PC-3 (cell line): ENCODE measurements around the gene SLC13A4.

Source experiments
- EZH2phosphoT487 ChIP-seq: fragments of 300-600 bp; sonication (generic); IDR thresholded peaks from 2 replicates; pipeline ENCODE4 v1.6.1; 2018; ENCODE audit warnings: mild to moderate bottlenecking, antibody characterized with exemption, low read length, borderline replicate concordance
- TF ChIP-seq, protein P1 (sequence below): fragments of 300-600 bp; sonication (generic); conservative IDR thresholded peaks from 2 replicates; pipeline ENCODE4 v1.5.1; 2017; ENCODE audit warnings: antibody characterized with exemption, low read depth, mild to moderate bottlenecking, low read length

DNA sequence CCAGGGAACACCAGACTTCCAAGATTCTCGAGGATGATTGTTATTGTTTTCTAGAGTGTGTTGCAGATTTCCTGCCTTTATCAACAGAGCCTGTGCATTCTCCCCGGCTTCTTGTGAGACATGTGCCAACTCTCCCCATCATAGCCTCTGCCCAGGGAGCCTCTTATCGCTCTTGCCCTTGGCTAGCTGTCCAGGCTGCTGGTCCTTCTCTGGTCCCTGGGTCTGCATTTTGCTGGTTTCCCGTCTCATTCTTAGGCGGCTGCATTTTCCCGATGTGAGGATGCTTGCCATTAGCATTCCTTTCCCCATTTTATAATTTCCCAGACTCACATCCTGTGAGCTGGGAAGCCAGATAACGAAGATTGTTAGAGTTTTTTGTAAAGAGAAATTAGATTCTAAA is 15.2 kb downstream of the SLC13A4 start:
- no peak for TF ChIP-seq EZH2phosphoT487
- TF ChIP-seq, protein P1, sequence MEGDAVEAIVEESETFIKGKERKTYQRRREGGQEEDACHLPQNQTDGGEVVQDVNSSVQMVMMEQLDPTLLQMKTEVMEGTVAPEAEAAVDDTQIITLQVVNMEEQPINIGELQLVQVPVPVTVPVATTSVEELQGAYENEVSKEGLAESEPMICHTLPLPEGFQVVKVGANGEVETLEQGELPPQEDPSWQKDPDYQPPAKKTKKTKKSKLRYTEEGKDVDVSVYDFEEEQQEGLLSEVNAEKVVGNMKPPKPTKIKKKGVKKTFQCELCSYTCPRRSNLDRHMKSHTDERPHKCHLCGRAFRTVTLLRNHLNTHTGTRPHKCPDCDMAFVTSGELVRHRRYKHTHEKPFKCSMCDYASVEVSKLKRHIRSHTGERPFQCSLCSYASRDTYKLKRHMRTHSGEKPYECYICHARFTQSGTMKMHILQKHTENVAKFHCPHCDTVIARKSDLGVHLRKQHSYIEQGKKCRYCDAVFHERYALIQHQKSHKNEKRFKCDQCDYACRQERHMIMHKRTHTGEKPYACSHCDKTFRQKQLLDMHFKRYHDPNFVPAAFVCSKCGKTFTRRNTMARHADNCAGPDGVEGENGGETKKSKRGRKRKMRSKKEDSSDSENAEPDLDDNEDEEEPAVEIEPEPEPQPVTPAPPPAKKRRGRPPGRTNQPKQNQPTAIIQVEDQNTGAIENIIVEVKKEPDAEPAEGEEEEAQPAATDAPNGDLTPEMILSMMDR = no peak
